GM19395 (cell line): ENCODE results near the gene RMND1.

Experiments
- ATAC-seq: cut with Tn5 transposase; IDR thresholded peaks from one replicate; pipeline ENCODE4 v1.9.1; 2021; ENCODE audit warnings: mild to moderate bottlenecking, moderate library complexity; ENCODE audit not compliant: unreplicated experiment

The RMND1 gene

GRCh38 chr6:151422981-151423380 is 28.9 kb downstream of the RMND1 start:
- no peak for ATAC-seq

GRCh38 chr6:151417477-151417876 is 34.4 kb downstream of the RMND1 start:
- no peak for ATAC-seq

GRCh38 chr6:151414641-151415260 is 37.2 kb downstream of the RMND1 start:
- ATAC-seq = no peak

- no peak for ATAC-seq
Observed at GRCh38 chr6:151413372-151414145, 38.4 kb downstream of the RMND1 start.

- ATAC-seq = no peak
Observed at GRCh38 chr6:151412909-151413308, 39.0 kb downstream of the RMND1 start.

- no peak for ATAC-seq
Observed at GRCh38 chr6:151409679-151410078, 42.2 kb downstream of the RMND1 start.

- ATAC-seq = peak; percentile 65
Observed at GRCh38 chr6:151409260-151409659, 42.7 kb downstream of the RMND1 start.

GRCh38 chr6:151408858-151409257 is 43.1 kb downstream of the RMND1 start:
- ATAC-seq = peak; percentile 11

- no peak for ATAC-seq
Observed at GRCh38 chr6:151403919-151404308, 48.0 kb downstream of the RMND1 start.

GRCh38 chr6:151402228-151402627 is 49.7 kb downstream of the RMND1 start:
- no peak for ATAC-seq

GRCh38 chr6:151400473-151400872 is 51.5 kb downstream of the RMND1 start:
- ATAC-seq = no peak

GRCh38 chr6:151399679-151400078 is 52.2 kb downstream of the RMND1 start:
- ATAC-seq = no peak

- no peak for ATAC-seq
Observed at GRCh38 chr6:151393410-151393809, 58.5 kb downstream of the RMND1 start.

GRCh38 chr6:151392427-151392826 is 59.5 kb downstream of the RMND1 start:
- no peak for ATAC-seq

- peak; percentile 22 for ATAC-seq
Observed at GRCh38 chr6:151391471-151392413, 60.2 kb downstream of the RMND1 start, which contains the start of gene ZBTB2. ZBTB2 (minus strand) TSS chr6:151391559; CDS start chr6:151373637, 17,922 bp downstream.

GRCh38 chr6:151390851-151391470 is 61.0 kb downstream of the RMND1 start:
- ATAC-seq = peak; percentile 17

- ATAC-seq = peak; percentile 79
Observed at GRCh38 chr6:151390276-151390850, 61.6 kb downstream of the RMND1 start.

- ATAC-seq = peak; percentile 61
Observed at GRCh38 chr6:151389618-151390275, 62.2 kb downstream of the RMND1 start.

- ATAC-seq = no peak
Observed at GRCh38 chr6:151388997-151389617, 62.8 kb downstream of the RMND1 start.
